GM21423 (cell line): ENCODE results near the gene FARP2.

Source experiments
- ATAC-seq: cut with Tn5 transposase; IDR thresholded peaks from one replicate; pipeline ENCODE4 v1.9.1; 2021; ENCODE audit warnings: mild to moderate bottlenecking, moderate library complexity; ENCODE audit not compliant: unreplicated experiment

The FARP2 gene

GRCh38 chr2:241541564-241542277 lies 185.6 kb downstream of the FARP2 start:
- ATAC-seq = no peak

GRCh38 chr2:241542278-241542605 lies 186.2 kb downstream of the FARP2 start:
- ATAC-seq = no peak
